C4-2B (cell line): ENCODE measurements around the gene TNIP1.

Experiments used
- ZFX ChIP-seq: fragments of 450-650 bp; IDR thresholded peaks from 2 replicates; pipeline ENCODE4 v1.6.1; 2017
- TF ChIP-seq, protein P1 (sequence below): fragments of 450-650 bp; conservative IDR thresholded peaks from 2 replicates; pipeline ENCODE4 v1.5.1; 2017; ENCODE audit warnings: mild to moderate bottlenecking

DNA sequence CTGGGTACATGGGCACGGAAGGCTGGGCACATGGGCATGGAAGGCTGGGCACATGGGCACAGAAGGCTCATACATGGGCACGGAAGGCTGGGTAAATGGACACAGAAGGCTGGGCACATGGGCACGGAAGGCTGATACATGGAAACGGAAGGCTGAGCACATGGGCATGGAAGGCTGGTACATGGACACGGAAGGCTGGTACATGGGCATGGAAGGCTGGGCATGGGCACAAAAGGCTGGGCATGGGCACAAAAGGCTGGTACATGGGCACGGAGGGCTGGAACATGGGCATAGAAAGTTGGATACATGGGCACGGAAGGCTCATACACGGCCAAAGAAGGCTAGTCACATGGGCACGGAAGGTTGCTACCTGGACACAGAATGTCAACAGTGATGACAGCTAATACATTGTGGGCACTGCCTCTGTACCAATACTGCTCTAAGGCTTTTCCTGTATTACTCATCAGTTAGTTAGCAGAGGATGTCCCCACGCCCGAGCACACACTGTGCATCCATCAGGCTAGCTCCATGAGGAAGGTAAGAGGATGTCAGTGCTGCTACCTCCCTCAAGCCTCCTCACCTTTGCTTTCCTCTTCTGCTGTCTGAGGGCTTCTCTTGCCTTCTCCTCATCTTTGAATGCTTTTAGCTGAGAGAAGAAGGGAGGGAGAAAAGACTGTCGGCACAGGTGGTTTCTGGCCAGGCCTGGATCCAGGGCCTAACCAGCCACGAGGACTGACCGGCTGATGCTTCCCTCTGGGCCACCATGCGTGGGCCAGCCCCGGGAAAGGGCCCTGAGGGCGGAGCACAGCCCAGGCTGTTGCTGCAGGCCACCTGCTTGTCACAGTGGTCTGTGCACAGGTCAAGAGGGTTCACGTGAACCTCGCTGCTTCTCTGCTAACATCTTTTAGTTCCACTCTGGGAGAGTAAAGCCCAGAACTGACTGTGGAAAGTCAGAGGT, 46.1 kb downstream of the TNIP1 start:
- no peak for TF ChIP-seq ZFX
- TF ChIP-seq, protein P1, sequence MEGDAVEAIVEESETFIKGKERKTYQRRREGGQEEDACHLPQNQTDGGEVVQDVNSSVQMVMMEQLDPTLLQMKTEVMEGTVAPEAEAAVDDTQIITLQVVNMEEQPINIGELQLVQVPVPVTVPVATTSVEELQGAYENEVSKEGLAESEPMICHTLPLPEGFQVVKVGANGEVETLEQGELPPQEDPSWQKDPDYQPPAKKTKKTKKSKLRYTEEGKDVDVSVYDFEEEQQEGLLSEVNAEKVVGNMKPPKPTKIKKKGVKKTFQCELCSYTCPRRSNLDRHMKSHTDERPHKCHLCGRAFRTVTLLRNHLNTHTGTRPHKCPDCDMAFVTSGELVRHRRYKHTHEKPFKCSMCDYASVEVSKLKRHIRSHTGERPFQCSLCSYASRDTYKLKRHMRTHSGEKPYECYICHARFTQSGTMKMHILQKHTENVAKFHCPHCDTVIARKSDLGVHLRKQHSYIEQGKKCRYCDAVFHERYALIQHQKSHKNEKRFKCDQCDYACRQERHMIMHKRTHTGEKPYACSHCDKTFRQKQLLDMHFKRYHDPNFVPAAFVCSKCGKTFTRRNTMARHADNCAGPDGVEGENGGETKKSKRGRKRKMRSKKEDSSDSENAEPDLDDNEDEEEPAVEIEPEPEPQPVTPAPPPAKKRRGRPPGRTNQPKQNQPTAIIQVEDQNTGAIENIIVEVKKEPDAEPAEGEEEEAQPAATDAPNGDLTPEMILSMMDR: no peak
